ENCODE measurements around the gene ITLN1.
"Not testable (repeated sequence)": the region's sequence is repeated elsewhere in the genome, so short reads cannot be mapped to it uniquely, and the experiment has no call there.

ITLN1 gene

GRCh38 chr1:160885042-160885441, at the start of gene ITLN1:
Gene ITLN1, minus strand, starts transcription at chr1:160885180. Its CDS starts 303 bp downstream, at chr1:160884877.
- no peak for DNase-seq

GRCh38 chr1:160933305-160933704, 48.3 kb upstream of the ITLN1 start:
- DNase-seq: not testable (repeated sequence)

- no peak for DNase-seq
These were observed 40.8 kb upstream of the ITLN1 start for GRCh38 chr1:160925652-160926244.

- DNase-seq: no peak
These were observed 40.0 kb upstream of the ITLN1 start for GRCh38 chr1:160924791-160925651.

- no peak for DNase-seq
These were observed 31.7 kb upstream of the ITLN1 start for GRCh38 chr1:160916666-160917065.

GRCh38 chr1:160913229-160913628, 28.2 kb upstream of the ITLN1 start:
- peak; percentile 90 for DNase-seq

- DNase-seq: peak; percentile 90
These were observed 26.9 kb upstream of the ITLN1 start for GRCh38 chr1:160911925-160912324.

- DNase-seq: peak; percentile 64
These were observed 26.5 kb upstream of the ITLN1 start for GRCh38 chr1:160911441-160911840.

GRCh38 chr1:160910170-160910750, 25.3 kb upstream of the ITLN1 start:
- no peak for DNase-seq

- DNase-seq: no peak
These were observed 23.0 kb upstream of the ITLN1 start for GRCh38 chr1:160907976-160908375.

- DNase-seq: no peak
These were observed 20.6 kb upstream of the ITLN1 start for GRCh38 chr1:160905617-160905989.

- no peak for DNase-seq
These were observed 20.0 kb upstream of the ITLN1 start for GRCh38 chr1:160904783-160905616.

- DNase-seq: not testable (repeated sequence)
These were observed 17.3 kb upstream of the ITLN1 start for GRCh38 chr1:160902251-160902650.

- no peak for DNase-seq
These were observed 16.8 kb upstream of the ITLN1 start for GRCh38 chr1:160901768-160902167.

- not testable (repeated sequence) for DNase-seq
These were observed 15.7 kb upstream of the ITLN1 start for GRCh38 chr1:160900683-160901082.

GRCh38 chr1:160894368-160895135, 9.6 kb upstream of the ITLN1 start:
- DNase-seq: not testable (repeated sequence)

- no peak for DNase-seq
These were observed 6.5 kb upstream of the ITLN1 start for GRCh38 chr1:160891474-160891873.

GRCh38 chr1:160888926-160889325, 3.9 kb upstream of the ITLN1 start:
- DNase-seq: no peak

GRCh38 chr1:160887071-160887470, 2.1 kb upstream of the ITLN1 start:
- DNase-seq: no peak

- DNase-seq: peak; percentile 43
These were observed 401 bp downstream of the ITLN1 start for GRCh38 chr1:160884579-160884978.

GRCh38 chr1:160883581-160884513, 1.1 kb downstream of the ITLN1 start:
- DNase-seq: no peak
